ACC112 (cell line): ENCODE results near the gene SLC6A9.

Experiments
- H2AFZ ChIP-seq: fragments of 200-600 bp; sonication (generic); one replicate; pipeline ENCODE4 v1.6.0; 2017; ENCODE audit warnings: antibody characterized with exemption, low read length; ENCODE audit not compliant: unreplicated experiment
- H3K27ac ChIP-seq: fragments of 200-600 bp; sonication (generic); 2 replicates; pipeline ENCODE4 v1.5.1; 2014; ENCODE audit warnings: low read depth, mild to moderate bottlenecking, antibody characterized with exemption, low read length, moderate library complexity
- H3K27me3 ChIP-seq: fragments of 200-600 bp; sonication (generic); 2 replicates; pipeline ENCODE4 v1.6.1; 2014; ENCODE audit warnings: mild to moderate bottlenecking, antibody characterized with exemption, low read length, moderate library complexity, mixed read lengths; ENCODE audit not compliant: insufficient read depth
- H3K36me3 ChIP-seq: fragments of 200-600 bp; sonication (generic); 2 replicates; pipeline ENCODE4 v1.6.1; 2016; ENCODE audit warnings: mild to moderate bottlenecking, antibody characterized with exemption, low read length, moderate library complexity, mixed read lengths; ENCODE audit not compliant: insufficient read depth
- H3K4me1 ChIP-seq: fragments of 200-600 bp; sonication (generic); one replicate; pipeline ENCODE4 v1.6.1; 2016; ENCODE audit warnings: low read length, mixed read lengths; ENCODE audit not compliant: insufficient read depth, unreplicated experiment, control insufficient read depth
- H3K4me3 ChIP-seq: fragments of 200-600 bp; sonication (generic); 2 replicates; pipeline ENCODE4 v1.5.1; 2014; ENCODE audit warnings: mild to moderate bottlenecking, low read depth, low read length
- H3K79me2 ChIP-seq: fragments of 200-600 bp; sonication (generic); one replicate; pipeline ENCODE4 v1.6.0; 2016; ENCODE audit warnings: low read length; ENCODE audit not compliant: control insufficient read depth, unreplicated experiment, insufficient read depth

SLC6A9 gene

DNA sequence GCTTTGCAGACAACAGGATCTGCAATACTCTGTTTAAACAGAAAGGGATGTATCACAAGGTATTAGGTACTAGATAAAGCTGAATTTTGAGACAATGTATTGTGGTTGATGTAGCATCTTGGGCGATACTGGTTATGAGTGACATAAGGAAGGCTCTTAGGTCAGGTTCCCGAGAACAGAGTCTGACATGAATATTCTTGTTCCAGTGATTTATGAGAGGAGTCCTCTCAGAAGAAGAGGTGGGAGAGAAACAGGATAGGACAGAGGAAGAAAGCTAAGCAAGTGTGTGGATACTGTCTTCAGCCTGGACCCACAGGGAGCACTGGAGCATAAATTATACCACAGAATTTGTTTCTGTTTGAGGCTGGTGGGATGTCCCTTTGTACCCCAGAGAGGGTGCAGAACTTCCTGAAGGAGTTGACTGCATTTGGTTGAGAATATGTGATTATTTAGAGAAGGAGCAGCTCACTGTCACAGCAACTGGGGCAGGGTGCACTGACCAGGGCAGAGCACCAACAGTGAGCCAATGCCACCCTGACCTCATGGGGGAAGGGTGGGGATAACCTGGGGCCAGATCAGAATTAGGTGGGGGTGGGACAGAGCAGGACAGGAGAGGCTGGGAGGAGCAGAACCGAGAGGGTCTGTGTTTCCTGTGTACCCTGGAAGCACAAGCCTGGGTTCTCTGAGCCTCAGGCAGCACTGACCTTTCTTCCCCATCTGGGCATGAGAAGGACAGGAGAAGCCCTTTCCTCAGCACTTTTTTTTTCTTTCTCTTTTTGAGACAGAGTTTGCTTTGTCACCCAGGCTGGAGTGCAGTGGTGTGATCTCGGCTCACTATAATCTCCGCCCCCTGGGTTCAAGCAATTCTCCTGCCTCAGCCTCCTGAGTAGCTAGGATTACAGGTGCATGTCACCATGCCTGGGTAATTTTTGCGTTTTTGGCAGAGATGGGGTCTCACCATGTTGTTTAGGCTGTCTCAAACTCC, 36.3 kb upstream of the SLC6A9 start:
- Histone ChIP-seq H3K27me3 (no peaks in the 10 kb centered on the region), H3K4me3 (no peak overlapping the region), H2AFZ (no peak overlapping the region), H3K4me1 (peaks cover 6% of the 10 kb centered on the region), H3K36me3 (no peaks in the 10 kb centered on the region), H3K79me2 (no peaks in the 10 kb centered on the region), H3K27ac (no peak overlapping the region)

GRCh38 chr1:44062656-44063179, 31.5 kb upstream of the SLC6A9 start:
- Histone ChIP-seq H3K79me2 (no peaks in the 10 kb centered on the region), H2AFZ (no peak overlapping the region), H3K4me1 (peaks cover 5% of the 10 kb centered on the region), H3K4me3 (no peak overlapping the region), H3K27ac (no peak overlapping the region), H3K36me3 (no peaks in the 10 kb centered on the region), H3K27me3 (no peaks in the 10 kb centered on the region)

DNA sequence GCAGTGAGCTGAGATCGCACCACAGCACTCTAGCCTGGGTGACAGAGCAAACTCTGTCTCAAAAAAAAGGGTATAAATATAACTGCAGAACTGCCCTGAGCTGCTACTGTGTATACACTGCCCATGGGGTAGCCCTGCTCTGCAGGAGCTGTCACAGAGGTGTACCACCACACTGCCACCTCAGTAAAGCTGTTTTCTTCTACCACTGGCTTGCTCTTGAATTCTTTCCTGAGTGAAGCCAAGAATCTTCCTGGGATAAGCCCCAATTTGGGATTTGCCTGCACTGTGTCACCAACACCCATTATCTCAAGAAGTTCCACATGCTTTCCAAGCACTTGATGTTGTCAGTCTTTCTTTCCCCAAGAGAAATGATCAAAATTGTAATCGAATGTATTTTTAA, 30.6 kb upstream of the SLC6A9 start:
- Histone ChIP-seq H3K4me1 (peaks cover 5% of the 10 kb centered on the region), H3K27ac (no peak overlapping the region), H2AFZ (no peak overlapping the region), H3K79me2 (no peaks in the 10 kb centered on the region), H3K4me3 (no peak overlapping the region), H3K36me3 (no peaks in the 10 kb centered on the region), H3K27me3 (no peaks in the 10 kb centered on the region)

DNA sequence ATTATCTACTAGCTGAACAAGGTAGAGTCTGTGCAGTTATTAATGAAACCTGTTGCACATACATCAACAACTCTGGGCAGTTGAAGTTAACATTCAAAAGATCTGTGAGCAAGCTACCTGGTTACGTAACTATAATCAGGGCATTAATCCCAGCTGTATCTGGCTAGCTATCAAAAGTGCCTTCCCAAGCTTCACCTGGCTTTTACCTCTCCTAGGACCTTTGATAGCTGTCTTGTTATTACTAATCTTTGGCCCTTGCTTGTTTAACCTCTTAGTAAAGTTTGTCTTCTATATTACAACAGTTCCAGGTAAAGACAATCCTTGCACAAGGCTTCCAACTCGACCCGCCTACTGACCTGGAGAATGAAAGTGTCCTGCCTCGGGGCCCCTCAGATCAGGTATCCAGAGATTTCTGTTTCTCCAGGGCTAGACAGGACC, 29.6 kb upstream of the SLC6A9 start:
- Histone ChIP-seq H3K4me1 (peaks cover 5% of the 10 kb centered on the region), H3K27ac (no peak overlapping the region), H3K4me3 (no peak overlapping the region), H3K79me2 (no peaks in the 10 kb centered on the region), H3K27me3 (no peaks in the 10 kb centered on the region), H3K36me3 (no peaks in the 10 kb centered on the region), H2AFZ (no peak overlapping the region)

DNA sequence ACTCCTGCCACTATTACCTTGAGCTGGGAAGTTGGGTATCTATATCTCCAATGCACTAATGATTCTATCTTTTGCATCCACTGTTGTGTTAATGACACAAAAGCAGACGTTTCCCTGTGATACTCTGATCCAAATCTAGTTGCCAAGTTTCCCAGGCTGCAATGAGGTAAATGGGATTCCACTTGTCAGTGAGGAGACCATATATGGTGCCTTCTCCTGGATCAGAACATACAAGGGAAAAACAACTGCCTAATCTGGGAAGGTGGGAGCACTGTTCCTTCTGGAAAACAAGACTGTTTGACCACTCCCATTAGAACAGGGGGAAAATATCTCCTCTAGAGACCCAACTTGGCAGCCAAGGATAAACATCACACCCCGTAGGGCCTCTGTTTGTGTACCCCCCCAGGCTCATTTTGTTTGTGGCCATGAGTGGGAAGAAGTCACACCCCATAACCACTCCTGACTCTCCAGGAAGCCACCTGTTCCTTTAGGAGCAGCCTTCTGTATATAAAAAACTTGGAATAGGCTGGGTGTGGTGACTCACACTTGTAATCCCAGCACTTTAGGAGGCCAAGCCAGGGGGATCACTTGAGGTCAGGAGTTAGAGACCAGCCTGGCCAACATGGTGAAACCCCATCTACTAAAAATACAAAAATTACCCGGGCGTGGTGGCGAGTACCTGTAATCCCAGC, 28.5 kb upstream of the SLC6A9 start:
- Histone ChIP-seq H3K79me2 (no peaks in the 10 kb centered on the region), H3K4me3 (no peak overlapping the region), H3K4me1 (peaks cover 5% of the 10 kb centered on the region), H3K27me3 (no peaks in the 10 kb centered on the region), H2AFZ (no peak overlapping the region), H3K27ac (no peak overlapping the region), H3K36me3 (no peaks in the 10 kb centered on the region)

- Histone ChIP-seq H3K36me3 (no peaks in the 10 kb centered on the region), H2AFZ (no peak overlapping the region), H3K27ac (no peak overlapping the region), H3K4me1 (peaks cover 5% of the 10 kb centered on the region), H3K27me3 (no peaks in the 10 kb centered on the region), H3K79me2 (no peaks in the 10 kb centered on the region), H3K4me3 (no peak overlapping the region)
These were observed 27.9 kb upstream of the SLC6A9 start for GRCh38 chr1:44059212-44059611.

GRCh38 chr1:44057293-44057692, 26.0 kb upstream of the SLC6A9 start:
- Histone ChIP-seq H2AFZ (no peak overlapping the region), H3K4me3 (no peak overlapping the region), H3K27ac (no peak overlapping the region), H3K4me1 (peaks cover 5% of the 10 kb centered on the region), H3K36me3 (no peaks in the 10 kb centered on the region), H3K27me3 (no peaks in the 10 kb centered on the region), H3K79me2 (no peaks in the 10 kb centered on the region)

- no peaks in the 10 kb centered on the region for H3K79me2 ChIP-seq
- no peaks in the 10 kb centered on the region for H3K36me3 ChIP-seq
- no peak overlapping the region for H2AFZ ChIP-seq
- H3K27ac ChIP-seq: no peak overlapping the region
- no peak overlapping the region for H3K4me3 ChIP-seq
- H3K27me3 ChIP-seq: no peaks in the 10 kb centered on the region
- H3K4me1 ChIP-seq: peaks cover 21% of the 10 kb centered on the region
These were observed 22.1 kb upstream of the SLC6A9 start for GRCh38 chr1:44053394-44053793.

DNA sequence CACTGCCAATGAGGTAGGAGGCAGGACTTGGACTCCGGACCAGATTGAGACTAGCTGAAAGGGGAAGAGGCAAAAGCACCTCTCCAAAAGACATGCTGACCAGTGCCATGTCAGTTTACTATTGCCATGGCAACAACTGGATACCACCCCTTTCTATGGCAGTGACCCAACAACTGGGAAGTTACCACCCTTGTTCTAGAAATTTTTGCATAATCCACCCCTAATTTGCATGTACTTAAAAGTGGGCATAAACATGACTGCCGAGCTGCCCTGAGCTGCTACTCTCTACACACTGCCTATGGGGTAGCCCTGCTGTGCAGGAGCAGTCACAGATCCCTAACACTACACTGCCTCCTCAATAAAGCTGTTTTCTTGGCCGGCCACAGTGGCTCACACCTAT, 19.0 kb upstream of the SLC6A9 start:
- Histone ChIP-seq H3K27ac (peak overlapping the region; percentile 99), H3K27me3 (no peaks in the 10 kb centered on the region), H2AFZ (no peak overlapping the region), H3K4me3 (peak overlapping the region; percentile 65), H3K36me3 (no peaks in the 10 kb centered on the region), H3K79me2 (no peaks in the 10 kb centered on the region), H3K4me1 (peaks cover 34% of the 10 kb centered on the region)

GRCh38 chr1:44049839-44050238, 18.6 kb upstream of the SLC6A9 start:
- Histone ChIP-seq H3K27me3 (no peaks in the 10 kb centered on the region), H3K4me1 (peaks cover 34% of the 10 kb centered on the region), H2AFZ (no peak overlapping the region), H3K4me3 (peak overlapping the region; percentile 73), H3K27ac (peak overlapping the region; percentile 99), H3K79me2 (no peaks in the 10 kb centered on the region), H3K36me3 (no peaks in the 10 kb centered on the region)
